SU-DHL-6 (cell line): ENCODE data around the gene FXYD5.

Source experiments
- H2AFZ ChIP-seq: fragments of 200-600 bp; sonication (generic); 2 replicates; pipeline ENCODE4 v1.6.1; 2014; ENCODE audit warnings: low read depth, mild to moderate bottlenecking, moderate library complexity, mixed read lengths, antibody characterized with exemption, low read length; ENCODE audit not compliant: severe bottlenecking
- H3F3A ChIP-seq: fragments of 200-600 bp; shearing (Covaris generic); 2 replicates; pipeline ENCODE4 v1.6.0; 2016; ENCODE audit warnings: antibody characterized with exemption, mild to moderate bottlenecking; ENCODE audit not compliant: insufficient read depth
- H3K27ac ChIP-seq: fragments of 200-600 bp; sonication (generic); 2 replicates; pipeline ENCODE4 v1.5.1; 2016; ENCODE audit warnings: low read depth, mild to moderate bottlenecking, low read length, moderate library complexity, mixed read lengths
- H3K27me3 ChIP-seq: fragments of 200-600 bp; sonication (generic), shearing (Covaris generic); 2 replicates; pipeline ENCODE4 v1.6.0; 2014; ENCODE audit warnings: mild to moderate bottlenecking, low read length
- H3K36me3 ChIP-seq: fragments of 200-600 bp; sonication (generic); 2 replicates; pipeline ENCODE4 v1.6.1; 2014; ENCODE audit warnings: mild to moderate bottlenecking, low read length, mixed read lengths
- H3K4me2 ChIP-seq: fragments of 300-600, 200-600 bp; shearing (Covaris generic), sonication (generic); 2 replicates; pipeline ENCODE4 v1.6.0; 2014; ENCODE audit warnings: low read length, low read depth, mild to moderate bottlenecking; ENCODE audit not compliant: poor library complexity, severe bottlenecking
- H3K4me3 ChIP-seq: fragments of 200-600 bp; sonication (generic); 2 replicates; pipeline ENCODE4 v1.5.1; 2014; ENCODE audit warnings: antibody characterized with exemption, low read length, mild to moderate bottlenecking, mixed read lengths; ENCODE audit not compliant: insufficient read depth, poor library complexity, severe bottlenecking
- H3K79me2 ChIP-seq: fragments of 200-600 bp; sonication (generic); 2 replicates; pipeline ENCODE4 v1.6.1; 2014; ENCODE audit warnings: mild to moderate bottlenecking, low read length, moderate library complexity; ENCODE audit not compliant: insufficient read depth
- H3K9ac ChIP-seq: fragments of 200-600 bp; sonication (generic); 2 replicates; pipeline ENCODE4 v1.7.0; 2014; ENCODE audit warnings: mild to moderate bottlenecking, low read length
- H3K9me2 ChIP-seq: fragments of 200-600 bp; sonication (generic); replicated peaks from 2 replicates; pipeline ENCODE4 v1.6.1; 2014; ENCODE audit warnings: low read length; ENCODE audit not compliant: insufficient read depth
- H3K9me3 ChIP-seq: fragments of 200-600 bp; sonication (generic); 2 replicates; pipeline ENCODE4 v1.6.1; 2014; ENCODE audit warnings: low read length, mixed read lengths; ENCODE audit not compliant: insufficient read depth
- H4K20me1 ChIP-seq: fragments of 200-600 bp; sonication (generic); 2 replicates; pipeline ENCODE4 v1.6.1; 2014; ENCODE audit warnings: low read depth, mild to moderate bottlenecking, antibody characterized with exemption, low read length, moderate library complexity, mixed read lengths
- EZH2phosphoT487 ChIP-seq: fragments of 200-600 bp; sonication (generic), shearing (Covaris generic); conservative IDR thresholded peaks from 2 replicates; pipeline ENCODE4 v1.6.1; 2018; ENCODE audit warnings: mild to moderate bottlenecking, antibody characterized with exemption, low read length, moderate library complexity, mixed read lengths
- TF ChIP-seq, protein P1 (sequence below): fragments of 200-600 bp; sonication (generic); IDR thresholded peaks from one replicate; pipeline ENCODE4 v1.5.1; 2017; ENCODE audit warnings: antibody characterized with exemption, mild to moderate bottlenecking, low read length, moderate library complexity; ENCODE audit not compliant: insufficient read depth, poor library complexity, severe bottlenecking

FXYD5 gene

DNA sequence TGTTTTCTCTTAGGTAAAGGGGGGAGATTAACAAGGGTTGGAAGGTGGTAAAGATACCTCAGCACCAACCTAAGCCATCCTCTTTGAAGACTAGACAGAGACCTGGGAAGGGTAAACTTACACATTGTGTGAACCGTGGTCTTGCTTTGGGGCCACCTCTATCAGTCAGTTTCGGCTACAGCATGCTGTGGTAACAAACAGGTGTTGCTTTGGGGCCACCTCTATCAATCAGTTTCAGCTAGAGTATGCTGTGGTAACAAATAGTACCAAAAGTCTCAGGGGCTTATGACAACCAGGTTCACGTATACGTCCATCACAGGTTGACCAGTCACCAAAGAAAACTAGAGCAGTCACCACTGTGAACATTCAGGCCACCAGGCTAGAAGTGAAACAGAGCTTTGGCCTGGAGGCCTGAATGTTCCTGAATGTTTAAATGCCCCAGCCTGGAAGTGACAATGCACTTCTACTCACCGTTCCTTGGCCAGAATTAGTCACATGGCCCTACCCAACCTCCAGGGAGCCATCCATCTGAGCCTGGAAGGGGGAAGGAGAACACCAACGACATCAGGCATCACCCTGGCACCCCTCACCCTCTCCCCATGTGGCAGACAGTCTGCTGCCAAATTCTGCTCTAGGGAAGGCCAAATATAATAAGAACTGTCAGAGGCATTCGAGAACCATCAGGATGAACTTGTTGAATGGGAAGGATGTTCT, 7.6 kb upstream of the FXYD5 start:
- H3K4me3 ChIP-seq: no peak overlapping the region
- no peaks in the 10 kb centered on the region for H4K20me1 ChIP-seq
- H3K9me2 ChIP-seq: no peaks in the 10 kb centered on the region
- no peak overlapping the region for H3K4me2 ChIP-seq
- H3K27ac ChIP-seq: no peak overlapping the region
- no peaks in the 10 kb centered on the region for H3K36me3 ChIP-seq
- no peak overlapping the region for H2AFZ ChIP-seq
- H3K9ac ChIP-seq: no peak overlapping the region
- H3F3A ChIP-seq: peaks cover 2% of the 10 kb centered on the region; the same call in 1 of the 2 replicates
- H3K79me2 ChIP-seq: no peaks in the 10 kb centered on the region
- H3K9me3 ChIP-seq: no peaks in the 10 kb centered on the region
- TF ChIP-seq EZH2phosphoT487: no peak
- TF ChIP-seq, protein P1, sequence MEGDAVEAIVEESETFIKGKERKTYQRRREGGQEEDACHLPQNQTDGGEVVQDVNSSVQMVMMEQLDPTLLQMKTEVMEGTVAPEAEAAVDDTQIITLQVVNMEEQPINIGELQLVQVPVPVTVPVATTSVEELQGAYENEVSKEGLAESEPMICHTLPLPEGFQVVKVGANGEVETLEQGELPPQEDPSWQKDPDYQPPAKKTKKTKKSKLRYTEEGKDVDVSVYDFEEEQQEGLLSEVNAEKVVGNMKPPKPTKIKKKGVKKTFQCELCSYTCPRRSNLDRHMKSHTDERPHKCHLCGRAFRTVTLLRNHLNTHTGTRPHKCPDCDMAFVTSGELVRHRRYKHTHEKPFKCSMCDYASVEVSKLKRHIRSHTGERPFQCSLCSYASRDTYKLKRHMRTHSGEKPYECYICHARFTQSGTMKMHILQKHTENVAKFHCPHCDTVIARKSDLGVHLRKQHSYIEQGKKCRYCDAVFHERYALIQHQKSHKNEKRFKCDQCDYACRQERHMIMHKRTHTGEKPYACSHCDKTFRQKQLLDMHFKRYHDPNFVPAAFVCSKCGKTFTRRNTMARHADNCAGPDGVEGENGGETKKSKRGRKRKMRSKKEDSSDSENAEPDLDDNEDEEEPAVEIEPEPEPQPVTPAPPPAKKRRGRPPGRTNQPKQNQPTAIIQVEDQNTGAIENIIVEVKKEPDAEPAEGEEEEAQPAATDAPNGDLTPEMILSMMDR: no peak
- no peaks in the 10 kb centered on the region for H3K27me3 ChIP-seq

- Histone ChIP-seq H3K79me2 (no peaks in the 10 kb centered on the region; the same call in 1 of the 2 replicates), H3K27me3 (no peaks in the 10 kb centered on the region), H3K4me2 (no peak overlapping the region), H3K27ac (no peak overlapping the region), H3K36me3 (no peaks in the 10 kb centered on the region), H2AFZ (no peak overlapping the region), H3K9me2 (no peaks in the 10 kb centered on the region), H3K4me3 (no peak overlapping the region), H4K20me1 (no peaks in the 10 kb centered on the region), H3F3A (no peaks in the 10 kb centered on the region), H3K9ac (no peak overlapping the region), H3K9me3 (no peaks in the 10 kb centered on the region)
- TF ChIP-seq, protein P1: no peak
- TF ChIP-seq EZH2phosphoT487: no peak
Measured at GRCh38 chr19:35149463-35149862, 5.1 kb upstream of the FXYD5 start.

DNA sequence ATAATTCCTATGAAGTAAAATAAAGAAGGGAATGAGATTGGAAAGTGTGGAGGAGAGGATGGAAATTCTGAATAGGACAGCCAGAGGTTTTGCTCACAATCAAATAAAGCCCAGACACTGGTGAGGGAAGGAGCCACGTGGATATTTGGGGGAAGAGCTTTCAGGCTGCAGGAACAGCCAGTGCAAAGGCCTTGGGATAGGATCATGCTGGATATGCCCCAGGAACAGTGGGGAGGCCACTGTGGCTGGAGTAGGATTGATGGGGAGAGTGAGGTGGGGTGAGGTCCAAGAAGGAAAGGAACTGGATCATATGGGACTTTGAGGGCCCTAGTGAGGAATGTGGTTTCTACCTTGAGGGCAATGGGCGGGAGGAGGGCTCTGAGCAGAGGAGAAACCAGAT, 4.1 kb upstream of the FXYD5 start:
- no peak overlapping the region for H3K4me3 ChIP-seq
- no peaks in the 10 kb centered on the region for H3K36me3 ChIP-seq
- no peak overlapping the region for H3K4me2 ChIP-seq
- peaks cover 9% of the 10 kb centered on the region; the same call in 1 of the 2 replicates for H3K79me2 ChIP-seq
- H4K20me1 ChIP-seq: no peaks in the 10 kb centered on the region
- no peaks in the 10 kb centered on the region for H3K9me3 ChIP-seq
- H3K27ac ChIP-seq: no peak overlapping the region
- H3K27me3 ChIP-seq: no peaks in the 10 kb centered on the region
- H3K9ac ChIP-seq: no peak overlapping the region
- no peaks in the 10 kb centered on the region for H3K9me2 ChIP-seq
- no peaks in the 10 kb centered on the region for H3F3A ChIP-seq
- no peak for TF ChIP-seq EZH2phosphoT487
- TF ChIP-seq, protein P1: no peak
- H2AFZ ChIP-seq: no peak overlapping the region
